Measurements from ENCODE around the gene KCNQ1OT1.

The KCNQ1OT1 gene

GRCh38 chr11:2719831-2720590 lies 20.2 kb upstream of the KCNQ1OT1 start:
- DNase-seq (ENCODE audit: low read depth): no peak

- no peak for DNase-seq (ENCODE audit: low read depth)
Observed at GRCh38 chr11:2718817-2719438, 19.1 kb upstream of the KCNQ1OT1 start.

DNA sequence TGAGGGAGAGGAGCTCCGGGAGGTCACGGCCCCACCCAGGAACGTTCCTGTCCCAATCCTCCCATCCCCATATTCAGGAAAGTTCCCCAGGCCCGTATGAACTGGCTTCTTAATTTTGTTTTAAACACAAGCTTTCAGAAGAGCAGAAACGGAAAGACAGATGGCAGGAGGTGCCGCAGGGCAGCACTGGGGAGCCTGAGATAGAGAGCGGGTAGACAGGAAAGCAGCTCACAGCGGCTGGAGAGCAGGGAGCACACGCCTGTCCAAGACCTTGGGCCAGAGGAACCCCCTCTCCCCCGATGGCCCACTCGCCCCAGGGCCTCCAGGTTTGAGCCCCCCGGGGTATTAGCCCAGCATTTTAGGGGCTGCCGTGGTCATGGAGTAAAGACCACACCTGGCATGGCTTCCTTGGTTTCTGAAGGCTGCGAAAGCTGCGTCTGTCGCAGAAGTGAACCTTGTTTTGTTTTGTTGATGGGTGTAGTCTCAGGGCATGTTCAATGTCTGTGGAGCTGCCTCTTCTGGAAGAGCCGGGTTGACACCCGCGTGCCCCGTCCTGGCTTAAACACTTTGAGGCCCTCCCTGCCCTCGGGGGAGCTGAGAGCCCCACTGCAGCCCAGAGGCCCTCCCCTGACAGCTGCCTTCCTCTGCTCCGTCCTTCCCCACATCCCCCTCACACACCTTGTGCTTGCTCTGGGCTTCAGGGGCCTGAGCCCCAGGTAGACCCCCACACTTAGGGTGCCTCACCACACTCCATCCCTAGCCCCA lies 17.9 kb upstream of the KCNQ1OT1 start:
- no peak for DNase-seq (ENCODE audit: low read depth)

- no peak for DNase-seq (ENCODE audit: low read depth)
Observed at GRCh38 chr11:2716376-2717095, 16.7 kb upstream of the KCNQ1OT1 start.

- no peak for DNase-seq (ENCODE audit: low read depth)
Observed at GRCh38 chr11:2715716-2716350, 16.0 kb upstream of the KCNQ1OT1 start.

GRCh38 chr11:2714871-2715270 lies 15.1 kb upstream of the KCNQ1OT1 start:
- no peak for DNase-seq (ENCODE audit: low read depth)

- no peak for DNase-seq (ENCODE audit: low read depth)
Observed at GRCh38 chr11:2714463-2714800, 14.6 kb upstream of the KCNQ1OT1 start.

- DNase-seq (ENCODE audit: low read depth): peak; percentile 21
Observed at GRCh38 chr11:2713661-2714462, 14.1 kb upstream of the KCNQ1OT1 start.

DNA sequence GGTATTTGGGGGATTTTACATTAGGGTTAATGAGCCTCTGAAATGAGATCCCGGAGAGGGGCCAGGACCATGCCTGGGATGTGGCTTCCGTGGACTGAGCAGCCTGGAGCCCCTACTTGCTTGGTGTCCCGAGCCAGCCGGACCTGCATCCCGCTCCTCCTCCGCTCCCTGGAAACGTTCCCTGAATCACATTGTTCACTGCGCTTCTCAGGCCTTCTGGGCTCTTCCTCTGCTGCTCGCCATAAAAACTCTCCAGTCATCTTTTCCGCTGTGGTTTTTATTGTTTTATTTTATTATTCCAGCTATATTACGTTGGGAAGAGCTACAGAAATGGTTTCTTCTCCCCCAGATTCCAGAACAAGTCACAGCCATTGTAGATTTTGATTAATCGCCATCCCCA lies 13.3 kb upstream of the KCNQ1OT1 start:
- no peak for DNase-seq (ENCODE audit: low read depth)

DNA sequence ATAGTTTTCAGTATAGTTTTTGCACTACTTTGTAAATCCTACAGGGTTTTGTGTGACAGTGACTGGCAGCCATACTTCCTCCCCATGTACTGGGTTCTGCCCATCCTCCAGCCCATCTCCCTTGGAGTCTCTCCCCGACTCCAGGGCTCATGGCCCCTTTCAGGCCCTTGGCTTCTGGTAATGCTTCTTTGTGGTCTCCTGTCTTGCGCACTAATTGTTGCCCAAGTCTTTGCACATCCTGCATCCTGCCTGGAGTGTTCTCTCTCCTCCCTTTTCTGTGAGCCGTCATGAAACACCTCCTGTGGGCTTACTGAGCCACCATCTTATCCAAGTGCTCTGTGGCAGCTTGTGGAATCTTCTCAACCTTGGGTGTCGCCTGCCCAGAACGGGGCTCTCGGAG lies 11.4 kb upstream of the KCNQ1OT1 start:
- no peak for DNase-seq (ENCODE audit: low read depth)

DNA sequence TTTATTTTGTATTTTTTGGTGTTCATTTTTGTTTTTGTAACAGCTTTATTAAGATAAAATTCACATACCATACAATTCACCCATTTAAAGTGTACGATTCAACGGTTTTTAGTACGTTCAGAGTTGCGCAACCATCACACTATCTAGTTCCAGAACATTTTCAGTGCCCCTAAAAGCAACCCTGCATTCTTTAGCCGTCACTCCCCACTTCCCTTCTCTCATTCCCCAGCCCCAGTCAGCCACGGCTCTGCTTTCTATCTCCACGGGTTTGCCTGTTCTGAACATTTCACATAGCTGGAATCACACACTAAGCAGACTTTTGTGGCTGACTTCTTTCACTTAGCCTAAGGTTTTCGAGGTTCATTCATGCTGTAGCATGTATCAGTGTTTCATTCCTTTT lies 9.6 kb upstream of the KCNQ1OT1 start:
- DNase-seq (ENCODE audit: low read depth): peak; percentile 42

GRCh38 chr11:2708757-2709281 lies 9.0 kb upstream of the KCNQ1OT1 start:
- peak; percentile 65 for DNase-seq (ENCODE audit: low read depth)

GRCh38 chr11:2708151-2708581 lies 8.4 kb upstream of the KCNQ1OT1 start:
- peak; percentile 27 for DNase-seq (ENCODE audit: low read depth)

GRCh38 chr11:2707736-2708135 lies 7.9 kb upstream of the KCNQ1OT1 start:
- DNase-seq (ENCODE audit: low read depth): no peak

DNA sequence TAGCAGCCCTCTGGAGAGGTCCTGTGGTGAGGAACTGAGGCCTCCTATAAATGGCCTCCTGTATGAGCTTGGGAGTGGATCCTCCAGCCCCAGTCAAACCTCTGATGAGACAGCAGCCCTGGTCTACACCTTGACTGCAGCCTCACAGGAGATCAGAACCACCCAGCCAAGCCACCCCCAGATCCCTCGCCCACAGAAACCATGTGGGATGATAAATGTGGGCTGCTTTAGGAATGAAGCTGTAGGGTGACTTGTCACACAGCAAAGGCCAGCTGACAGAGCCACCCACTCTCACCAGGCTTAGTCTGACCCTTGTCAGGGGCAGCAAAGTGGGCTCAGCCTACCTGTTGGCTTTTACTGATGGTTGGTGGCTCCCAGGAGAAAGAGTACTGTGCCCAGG lies 6.5 kb upstream of the KCNQ1OT1 start:
- DNase-seq (ENCODE audit: low read depth): no peak

DNA sequence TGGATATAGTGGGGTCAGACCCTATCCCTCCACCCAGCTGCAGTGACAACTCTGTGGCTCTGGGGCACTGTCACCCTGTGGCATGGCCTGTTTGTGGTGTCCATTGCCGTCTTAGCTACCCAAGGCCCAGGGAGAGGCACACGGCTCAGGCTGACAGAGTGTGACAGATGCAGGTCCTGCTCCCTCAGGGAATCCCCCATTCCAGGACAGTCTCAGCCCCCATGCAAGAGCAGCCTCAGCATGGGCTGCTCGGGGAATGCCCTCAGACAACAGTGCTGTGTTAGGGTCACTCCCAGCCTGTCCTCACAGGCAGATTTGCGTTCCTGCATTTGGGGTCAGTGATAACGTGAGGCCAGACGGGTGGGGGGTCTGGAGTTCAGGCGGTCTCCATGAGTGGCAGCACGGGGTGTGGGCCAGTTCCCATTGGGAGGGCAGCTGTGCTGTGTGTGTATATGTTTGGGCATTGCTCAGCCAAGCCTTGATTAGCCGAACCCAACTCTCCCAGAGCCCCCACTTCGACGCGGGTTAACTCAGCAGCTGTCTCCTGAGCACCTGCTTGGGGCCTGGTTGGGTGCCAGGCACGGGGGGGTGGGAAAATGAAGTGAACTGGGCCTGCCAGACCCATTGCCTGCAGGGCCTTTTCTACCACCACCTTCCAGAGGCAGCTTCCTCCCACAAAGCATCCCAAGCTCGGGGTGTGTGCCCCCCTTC lies 5.3 kb upstream of the KCNQ1OT1 start:
- no peak for DNase-seq (ENCODE audit: low read depth)

- no peak for DNase-seq (ENCODE audit: low read depth)
Observed at GRCh38 chr11:2704356-2704755, 4.6 kb upstream of the KCNQ1OT1 start.

DNA sequence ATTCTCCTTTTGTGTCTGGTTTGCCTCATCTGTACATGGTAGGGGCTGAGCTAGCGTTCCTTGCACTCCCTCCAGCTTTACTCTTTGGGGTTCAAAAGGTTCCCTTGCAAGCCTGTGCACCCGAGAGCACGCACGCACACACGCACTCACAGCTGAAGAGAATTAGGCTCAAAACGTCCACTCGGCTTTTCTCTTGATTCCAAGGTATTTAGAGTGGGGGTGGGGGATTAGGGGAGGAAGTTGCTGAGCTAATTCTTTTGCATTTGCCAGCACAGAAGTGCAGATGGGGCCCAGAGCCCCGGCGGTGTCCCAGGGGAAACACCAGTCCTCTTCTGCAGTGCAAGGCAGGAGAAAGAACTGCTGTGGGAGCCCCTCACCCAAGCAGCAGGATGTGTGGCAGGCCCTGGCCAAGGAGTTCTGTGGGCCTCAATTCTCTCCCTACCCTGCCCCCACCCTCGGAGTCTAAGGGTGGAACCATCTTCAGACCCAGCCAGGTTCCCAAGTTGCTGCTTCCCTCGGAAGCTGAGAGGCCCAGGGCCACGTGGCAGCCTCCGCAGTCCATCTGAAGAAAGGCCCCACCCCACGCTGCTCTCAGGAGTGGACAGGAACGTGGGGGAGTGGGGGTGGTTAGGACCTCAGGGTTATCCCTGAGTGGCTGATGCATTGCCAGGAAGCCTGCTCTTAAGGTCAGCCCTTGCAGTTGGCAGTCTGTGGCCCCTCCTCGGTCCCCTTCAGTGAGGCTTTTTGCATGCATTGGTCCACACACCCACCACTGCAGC lies 3.8 kb upstream of the KCNQ1OT1 start:
- DNase-seq (ENCODE audit: low read depth): no peak

DNA sequence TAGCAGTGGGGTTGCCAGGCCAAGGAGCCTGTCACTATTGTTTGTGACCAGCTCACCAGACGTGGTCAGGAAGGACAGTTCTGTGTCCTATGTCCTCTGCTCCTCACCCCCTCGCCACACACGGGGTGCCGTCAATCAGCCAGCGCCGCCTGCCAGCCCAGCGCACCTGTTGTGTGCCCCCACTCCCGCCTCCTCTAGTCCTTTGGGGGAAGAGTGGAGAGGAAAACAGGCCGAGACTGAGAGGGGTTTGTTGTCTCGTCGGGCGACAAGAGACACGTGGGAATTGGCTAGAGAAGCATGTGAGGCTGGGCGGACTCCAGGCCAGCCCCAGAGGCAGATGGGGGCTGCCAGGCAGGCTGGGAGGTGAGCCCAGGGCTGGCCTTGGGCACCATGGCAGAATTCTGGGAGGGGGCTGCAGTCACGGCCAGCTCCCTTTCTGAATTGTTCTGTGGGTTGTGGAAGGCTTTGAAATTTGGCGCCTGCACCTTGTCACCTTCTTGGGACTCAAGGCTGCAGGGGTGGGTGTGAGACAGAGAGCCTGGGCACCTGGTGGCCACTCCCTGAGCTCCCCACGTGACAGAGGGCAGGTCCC lies 3.1 kb upstream of the KCNQ1OT1 start:
- DNase-seq (ENCODE audit: low read depth): no peak

Measured in fibroblast of gingiva (primary cell).